Measurements from ENCODE around the gene AMBRA1. TPM values are rescaled to one million over a fixed set of nuclear protein-coding genes. Genes with fewer than 3 reads are reported as not detected.
A peak's percentile ranks its signal among the peaks of the same experiment; 100 is the strongest.

AMBRA1 gene, protein sequence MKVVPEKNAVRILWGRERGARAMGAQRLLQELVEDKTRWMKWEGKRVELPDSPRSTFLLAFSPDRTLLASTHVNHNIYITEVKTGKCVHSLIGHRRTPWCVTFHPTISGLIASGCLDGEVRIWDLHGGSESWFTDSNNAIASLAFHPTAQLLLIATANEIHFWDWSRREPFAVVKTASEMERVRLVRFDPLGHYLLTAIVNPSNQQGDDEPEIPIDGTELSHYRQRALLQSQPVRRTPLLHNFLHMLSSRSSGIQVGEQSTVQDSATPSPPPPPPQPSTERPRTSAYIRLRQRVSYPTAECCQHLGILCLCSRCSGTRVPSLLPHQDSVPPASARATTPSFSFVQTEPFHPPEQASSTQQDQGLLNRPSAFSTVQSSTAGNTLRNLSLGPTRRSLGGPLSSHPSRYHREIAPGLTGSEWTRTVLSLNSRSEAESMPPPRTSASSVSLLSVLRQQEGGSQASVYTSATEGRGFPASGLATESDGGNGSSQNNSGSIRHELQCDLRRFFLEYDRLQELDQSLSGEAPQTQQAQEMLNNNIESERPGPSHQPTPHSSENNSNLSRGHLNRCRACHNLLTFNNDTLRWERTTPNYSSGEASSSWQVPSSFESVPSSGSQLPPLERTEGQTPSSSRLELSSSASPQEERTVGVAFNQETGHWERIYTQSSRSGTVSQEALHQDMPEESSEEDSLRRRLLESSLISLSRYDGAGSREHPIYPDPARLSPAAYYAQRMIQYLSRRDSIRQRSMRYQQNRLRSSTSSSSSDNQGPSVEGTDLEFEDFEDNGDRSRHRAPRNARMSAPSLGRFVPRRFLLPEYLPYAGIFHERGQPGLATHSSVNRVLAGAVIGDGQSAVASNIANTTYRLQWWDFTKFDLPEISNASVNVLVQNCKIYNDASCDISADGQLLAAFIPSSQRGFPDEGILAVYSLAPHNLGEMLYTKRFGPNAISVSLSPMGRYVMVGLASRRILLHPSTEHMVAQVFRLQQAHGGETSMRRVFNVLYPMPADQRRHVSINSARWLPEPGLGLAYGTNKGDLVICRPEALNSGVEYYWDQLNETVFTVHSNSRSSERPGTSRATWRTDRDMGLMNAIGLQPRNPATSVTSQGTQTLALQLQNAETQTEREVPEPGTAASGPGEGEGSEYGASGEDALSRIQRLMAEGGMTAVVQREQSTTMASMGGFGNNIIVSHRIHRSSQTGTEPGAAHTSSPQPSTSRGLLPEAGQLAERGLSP (N-terminal part only)
- 22.4 and 33.9 TPM in 2 replicates for total RNA-seq

DNA sequence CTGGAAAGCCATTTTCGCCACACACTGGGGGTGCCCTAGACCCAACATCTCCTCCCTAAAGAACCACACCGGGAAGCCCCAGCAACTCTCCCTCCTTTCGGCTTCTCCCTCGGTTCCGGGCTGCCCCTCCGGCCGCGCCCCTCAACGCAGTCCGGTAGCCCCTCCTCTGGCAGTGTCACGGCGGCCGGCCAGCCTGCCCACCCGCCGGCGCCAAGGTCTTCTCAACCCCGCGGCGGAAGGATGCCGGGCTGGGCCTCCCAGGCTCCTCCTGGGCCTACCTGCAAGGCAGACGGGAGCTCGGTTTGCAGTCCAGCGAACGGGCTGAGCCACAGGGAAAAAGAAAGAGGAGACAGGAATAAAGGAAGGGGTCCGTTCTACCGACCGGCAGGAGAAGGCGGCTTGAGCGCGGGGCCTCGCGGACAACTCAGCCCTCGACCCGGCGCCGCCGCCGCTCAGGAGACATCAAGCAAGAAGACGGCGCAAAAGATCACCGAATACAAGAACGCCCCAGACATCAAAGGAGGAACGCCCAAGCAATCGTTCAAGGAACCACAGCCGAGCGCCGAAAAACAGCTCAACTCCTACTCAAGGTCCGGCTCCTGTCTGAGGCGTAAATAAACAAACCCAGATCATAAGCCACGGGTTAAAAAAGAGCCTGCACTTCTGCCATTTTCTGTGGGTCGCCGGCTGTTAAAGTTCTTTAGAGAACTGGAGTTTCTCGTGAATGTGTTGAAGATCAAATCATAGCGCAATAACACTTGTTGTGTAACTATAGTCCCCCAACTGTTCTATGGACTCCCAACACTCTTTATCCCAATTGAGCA, at the start of gene AMBRA1:
Gene AMBRA1, minus strand, starts transcription at position 474 of the 824 bp plus-strand sequence. CDS start 45,643 bp downstream, outside the sequence.

DNA sequence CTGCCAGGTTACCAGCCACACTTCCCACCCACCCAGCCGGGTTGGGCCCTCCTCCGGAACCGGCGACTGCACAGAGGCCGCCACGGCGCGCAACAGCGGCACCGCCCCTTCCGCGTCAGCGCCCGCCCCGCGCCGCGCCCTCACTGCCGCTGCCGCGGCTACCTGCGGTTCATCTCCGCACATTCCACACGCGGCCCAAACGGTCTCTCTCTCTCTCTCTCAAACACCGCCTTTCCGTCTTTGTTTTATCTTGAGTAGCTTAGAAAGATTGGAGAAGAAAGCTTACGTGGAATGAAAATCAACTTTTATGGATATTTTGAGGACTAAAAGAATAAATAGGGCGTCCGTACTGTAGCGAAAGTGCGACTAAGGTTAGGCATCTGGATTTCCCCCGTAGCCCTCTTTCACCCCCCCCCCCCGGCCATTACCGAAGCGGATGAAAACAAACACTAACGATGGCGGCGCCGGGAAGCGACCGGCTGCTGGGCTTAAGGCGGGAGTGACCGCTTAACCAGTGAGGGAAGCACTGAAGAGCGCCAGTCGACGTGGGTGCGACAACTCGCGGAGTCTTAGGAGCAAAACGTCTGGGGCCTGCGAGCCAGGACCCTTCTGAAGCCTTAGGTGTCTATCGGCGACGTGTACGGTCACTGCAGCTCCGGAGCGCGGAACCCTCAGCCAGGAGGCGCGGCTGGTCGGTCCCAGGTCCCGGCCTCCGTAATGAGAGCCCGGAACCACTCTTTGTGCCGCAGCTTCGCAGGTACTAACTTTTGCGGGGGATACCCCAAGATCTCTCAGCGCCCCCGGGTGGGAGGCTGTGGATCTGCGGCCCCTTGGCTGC, 23.5 kb upstream of the AMBRA1 start, which contains the start of the genes ATG13 and HARBI1:
Gene ATG13, plus strand, starts transcription at position 420 of the 838 bp plus-strand sequence. CDS start 26,739 bp downstream, outside the sequence.
Gene HARBI1, minus strand, starts transcription at position 94 of the 838 bp plus-strand sequence. CDS start 990 bp downstream, outside the sequence.

DNA sequence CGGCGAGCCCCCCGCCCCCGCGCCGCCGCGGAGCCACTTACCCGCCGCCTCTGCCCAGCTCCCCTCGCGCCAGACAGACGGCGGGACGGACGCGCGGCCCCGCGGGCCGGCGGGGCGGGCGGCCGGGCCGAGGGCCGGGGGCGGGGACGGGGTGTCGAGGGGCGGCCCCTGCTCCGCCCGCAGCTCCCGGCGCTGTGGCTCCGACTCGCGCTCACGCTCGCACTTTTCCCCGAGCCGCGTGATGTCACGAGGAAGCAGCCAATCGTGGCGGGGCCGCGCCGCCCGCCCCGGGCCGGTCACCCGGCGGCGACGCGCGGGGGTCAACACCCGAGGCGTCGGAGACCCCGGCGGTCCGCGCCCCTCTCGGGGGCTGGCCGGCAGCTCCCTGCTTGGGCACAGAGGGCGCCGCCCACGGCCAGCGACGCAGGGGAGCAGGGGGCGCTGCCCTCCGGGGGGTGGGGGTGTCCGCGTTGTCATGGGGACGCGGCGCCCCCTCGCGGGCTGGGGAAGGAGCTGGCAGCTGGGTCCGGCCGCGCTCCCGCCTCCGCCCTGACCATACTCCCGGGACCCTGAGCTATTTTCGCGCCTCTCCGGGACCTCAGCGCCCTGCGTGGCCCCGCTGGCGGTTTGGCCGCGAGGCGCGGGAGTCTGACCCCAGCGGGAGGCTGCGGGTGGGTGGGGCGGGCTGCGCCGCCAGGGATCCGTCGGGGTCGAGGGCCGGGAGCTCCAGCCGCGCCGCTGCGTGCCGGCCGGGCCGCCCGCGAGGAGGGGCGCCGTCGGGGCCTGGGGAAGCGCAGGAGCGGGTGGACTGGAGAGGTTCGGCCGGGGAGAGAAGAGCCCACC, 202.0 kb downstream of the AMBRA1 start, which contains the start of gene CHRM4:
Gene CHRM4, minus strand, starts transcription at position 199 of the 843 bp plus-strand sequence. CDS start 5,219 bp downstream, outside the sequence.

DNA sequence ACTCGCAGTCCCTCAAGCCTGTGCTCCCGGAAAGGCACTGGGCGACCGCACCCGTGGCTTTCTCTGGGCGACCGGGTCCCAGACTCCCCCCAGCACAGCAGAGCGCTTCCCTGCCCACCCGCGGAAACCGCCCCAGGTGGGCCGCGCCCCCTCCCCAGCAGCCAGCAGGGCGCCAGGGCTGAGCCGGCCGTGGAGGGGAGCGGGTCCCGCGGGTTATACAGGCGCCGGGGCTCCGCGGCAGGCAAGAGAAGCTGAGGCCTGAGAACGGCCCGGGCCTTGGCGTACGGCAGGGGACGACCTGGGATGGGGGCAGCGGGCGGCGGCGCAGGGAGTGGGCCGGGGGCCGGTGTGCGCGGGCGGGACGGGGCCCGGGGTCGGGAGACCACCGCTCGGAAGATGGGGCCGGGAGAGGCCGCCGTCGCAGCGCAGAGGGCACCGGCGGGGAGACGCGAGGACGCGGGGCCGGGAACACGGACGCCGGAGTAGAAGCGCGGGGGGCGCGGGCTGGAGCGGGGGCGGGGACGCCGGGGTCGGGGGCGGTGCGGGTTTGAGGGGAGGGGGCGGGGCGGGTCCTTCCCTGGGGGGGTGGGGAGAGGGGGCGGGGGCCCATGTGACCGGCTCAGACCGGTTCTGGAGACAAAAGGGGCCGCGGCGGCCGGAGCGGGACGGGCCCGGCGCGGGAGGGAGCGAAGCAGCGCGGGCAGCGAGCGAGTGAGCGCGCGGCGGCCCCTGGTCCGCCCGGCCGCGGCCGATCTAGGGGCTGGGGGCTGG, 212.6 kb downstream of the AMBRA1 start, which contains the start of gene MDK:
Gene MDK, plus strand, starts transcription at position 622 of the 771 bp plus-strand sequence. CDS start 389 bp downstream, outside the sequence.

DNA sequence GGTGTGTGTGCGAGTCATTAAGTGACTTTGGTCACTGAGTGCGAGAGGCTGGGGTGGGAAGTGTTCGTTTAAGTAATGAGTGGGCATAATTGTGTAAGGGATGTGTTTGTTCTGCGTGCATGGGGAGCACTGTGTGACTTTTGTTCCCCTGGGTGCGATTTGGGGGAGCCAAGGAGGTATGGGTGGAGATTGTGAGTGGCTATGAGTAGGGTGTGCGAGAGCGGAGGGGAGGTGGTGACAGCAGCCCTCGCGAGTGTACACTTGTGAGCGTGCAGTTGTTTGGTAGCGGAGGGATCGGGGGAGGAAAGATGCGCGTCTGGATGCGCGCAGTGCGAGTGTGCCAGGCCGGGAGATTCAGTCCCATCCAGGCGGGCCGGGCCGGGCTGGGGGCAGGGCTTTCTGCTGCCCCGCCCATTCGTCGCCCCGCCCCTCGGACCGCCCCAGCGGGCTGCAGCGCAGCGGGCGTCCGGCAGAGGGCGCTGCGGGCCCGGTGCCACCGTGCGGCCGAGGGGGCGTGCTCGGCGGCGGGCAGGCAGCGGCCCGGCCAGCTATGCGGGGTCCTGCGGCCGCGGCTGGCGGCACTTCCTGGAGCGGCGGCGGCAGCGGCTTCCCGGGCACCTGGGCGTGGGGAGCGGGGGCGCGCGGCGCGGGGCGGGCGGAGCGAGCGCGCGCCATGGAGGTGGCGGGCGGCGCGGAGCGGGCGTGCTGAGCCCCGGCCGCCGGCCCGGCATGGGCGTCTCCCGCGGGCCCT, 246.8 kb downstream of the AMBRA1 start, which contains the start of gene DGKZ:
Gene DGKZ, plus strand, starts transcription at position 578 of the 751 bp plus-strand sequence. CDS start 197 bp downstream, outside the sequence.

Small RNAs within 50 kb of the gene (small RNA-seq; reads per million reads assigned to genes)
- gene MIR3160-1 (not detected), gene MIR4688 (0.49 reads per million, percentile 26 among the genes with 10 or more reads in this experiment)

Other genes with a start within 250 kb of the AMBRA1 start
- 55.4 and 101 TPM in 2 replicates for gene DGKZ, start 246.6 kb downstream of the AMBRA1 start, total RNA-seq
- 76.0 and 349 TPM in 2 replicates for gene MDK, start 212.4 kb downstream of the AMBRA1 start, total RNA-seq
- gene CHRM4, start 202.2 kb downstream of the AMBRA1 start, total RNA-seq = under 0.01 TPM in 1 of 2 replicates, not detected in the other
- gene HARBI1, start 23.2 kb upstream of the AMBRA1 start, total RNA-seq = 4.3 and 5.1 TPM in 2 replicates
- 52.6 and 79.9 TPM in 2 replicates for gene ATG13, start 23.5 kb upstream of the AMBRA1 start, total RNA-seq
- gene ARHGAP1, start 106.6 kb upstream of the AMBRA1 start, total RNA-seq = 64.0 and 78.9 TPM in 2 replicates
- gene ZNF408, start 107.0 kb upstream of the AMBRA1 start, total RNA-seq = 16.3 and 16.9 TPM in 2 replicates
- not detected in 2 replicates for gene F2, start 125.2 kb upstream of the AMBRA1 start, total RNA-seq